Astrocyte (in vitro differentiated cells and primary cell): ENCODE data around the gene PKD2L2.

Experiments used
- EZH2 ChIP-seq: IDR thresholded peaks from 2 replicates; pipeline ENCODE4 v1.6.1; 2012; ENCODE audit warnings: mild to moderate bottlenecking, low read length, inconsistent platforms; ENCODE audit not compliant: insufficient read depth
- TF ChIP-seq, protein P1 (sequence below): IDR thresholded peaks from 2 replicates; pipeline ENCODE4 v1.5.1; 2011; ENCODE audit warnings: low read depth, mild to moderate bottlenecking, inconsistent platforms, low read length, moderate library complexity; ENCODE audit not compliant: insufficient read depth

- TF ChIP-seq, protein P1, sequence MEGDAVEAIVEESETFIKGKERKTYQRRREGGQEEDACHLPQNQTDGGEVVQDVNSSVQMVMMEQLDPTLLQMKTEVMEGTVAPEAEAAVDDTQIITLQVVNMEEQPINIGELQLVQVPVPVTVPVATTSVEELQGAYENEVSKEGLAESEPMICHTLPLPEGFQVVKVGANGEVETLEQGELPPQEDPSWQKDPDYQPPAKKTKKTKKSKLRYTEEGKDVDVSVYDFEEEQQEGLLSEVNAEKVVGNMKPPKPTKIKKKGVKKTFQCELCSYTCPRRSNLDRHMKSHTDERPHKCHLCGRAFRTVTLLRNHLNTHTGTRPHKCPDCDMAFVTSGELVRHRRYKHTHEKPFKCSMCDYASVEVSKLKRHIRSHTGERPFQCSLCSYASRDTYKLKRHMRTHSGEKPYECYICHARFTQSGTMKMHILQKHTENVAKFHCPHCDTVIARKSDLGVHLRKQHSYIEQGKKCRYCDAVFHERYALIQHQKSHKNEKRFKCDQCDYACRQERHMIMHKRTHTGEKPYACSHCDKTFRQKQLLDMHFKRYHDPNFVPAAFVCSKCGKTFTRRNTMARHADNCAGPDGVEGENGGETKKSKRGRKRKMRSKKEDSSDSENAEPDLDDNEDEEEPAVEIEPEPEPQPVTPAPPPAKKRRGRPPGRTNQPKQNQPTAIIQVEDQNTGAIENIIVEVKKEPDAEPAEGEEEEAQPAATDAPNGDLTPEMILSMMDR = no peak
- TF ChIP-seq EZH2 = no peak
Observed at GRCh38 chr5:137845472-137845871, 43.8 kb upstream of the PKD2L2 start.
